ENCODE results near the gene SNX8.
"Not testable (repeated sequence)": the region's sequence is repeated elsewhere in the genome, so short reads cannot be mapped to it uniquely, and the experiment has no call there.

Gene SNX8

DNA sequence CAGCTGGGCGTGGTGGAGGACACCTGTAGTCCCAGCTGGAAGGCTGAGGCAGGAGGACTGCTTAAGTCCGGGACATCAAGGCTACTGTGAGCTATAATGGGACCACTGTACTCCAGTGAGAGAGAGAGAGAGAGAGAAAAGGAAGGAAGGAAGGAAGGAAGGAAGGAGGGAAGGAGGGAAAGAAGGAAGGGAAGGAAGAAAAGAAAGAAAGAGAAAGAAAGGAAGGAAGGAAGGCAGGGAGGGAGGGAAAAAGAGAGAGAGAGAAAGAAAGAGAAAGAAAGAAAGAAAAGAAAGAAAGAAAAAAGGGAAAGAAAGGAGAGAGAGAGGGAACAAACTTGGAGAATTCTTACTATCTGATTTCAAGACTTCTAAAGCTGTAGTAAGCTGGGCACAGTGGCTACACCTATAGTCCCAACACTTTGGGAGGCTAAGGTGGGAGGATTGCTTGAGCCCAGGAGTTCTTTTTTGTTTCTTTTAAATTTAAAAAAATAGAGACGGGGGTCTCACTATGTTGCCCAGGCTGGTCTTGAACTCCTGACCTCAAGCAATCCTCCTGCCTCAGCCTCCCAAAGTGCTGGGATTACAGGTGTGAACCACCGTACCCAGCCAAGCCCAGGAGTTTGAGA, 18.5 kb upstream of the SNX8 start:
- in situ Hi-C loops (cut with MboI; ENCODE audit: low pct_unique_long_range_greater_than_20kb, low sequenced_read_pairs): not testable (repeated sequence)

DNA sequence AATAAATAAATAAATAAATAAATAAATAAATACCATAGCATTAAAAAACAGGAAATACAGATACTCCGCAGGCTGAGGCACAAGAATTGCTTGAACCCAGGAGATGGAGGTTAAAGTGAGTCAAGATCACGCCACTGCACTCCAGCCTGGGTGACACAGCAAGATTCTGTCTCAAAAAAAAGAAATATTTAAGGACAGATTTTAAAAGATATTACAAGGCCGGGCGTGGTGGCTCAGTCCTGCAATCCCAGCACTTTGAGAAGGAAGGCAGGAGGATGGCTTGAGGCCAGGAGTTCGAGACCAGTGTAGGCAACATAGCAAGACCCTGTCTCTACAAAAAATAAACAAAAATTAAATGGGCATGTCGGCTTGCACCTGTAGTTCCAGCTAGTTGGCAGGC, 17.5 kb upstream of the SNX8 start:
- in situ Hi-C loops (cut with MboI; ENCODE audit: low pct_unique_long_range_greater_than_20kb, low sequenced_read_pairs): no loop called here
- DNase-seq: no peak

More for the DNA sequence above, 18.5 kb upstream of the SNX8 start:
- not testable (repeated sequence) for DNase-seq

DNA sequence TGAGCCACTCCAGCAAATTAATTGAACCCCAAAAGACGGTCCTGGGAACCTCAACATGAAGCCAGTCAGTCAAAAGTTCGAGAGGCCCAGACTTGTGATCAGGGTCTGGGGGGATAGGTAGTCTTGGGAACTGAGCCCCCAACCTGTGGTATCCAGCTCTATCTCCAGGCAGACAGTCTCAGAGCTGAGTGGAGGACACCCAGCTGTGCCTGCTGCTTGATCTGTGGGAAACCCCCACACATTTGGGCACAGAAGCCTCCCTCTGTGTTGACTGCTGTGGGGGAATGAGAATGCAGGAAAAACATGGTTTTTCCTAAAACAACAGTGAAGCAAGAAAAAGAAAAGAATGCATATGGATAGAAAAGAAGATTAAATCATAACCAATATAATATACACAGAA, 16.3 kb upstream of the SNX8 start:
- in situ Hi-C loops (cut with MboI; ENCODE audit: low pct_unique_long_range_greater_than_20kb, low sequenced_read_pairs): no loop called here
- DNase-seq: no peak

DNA sequence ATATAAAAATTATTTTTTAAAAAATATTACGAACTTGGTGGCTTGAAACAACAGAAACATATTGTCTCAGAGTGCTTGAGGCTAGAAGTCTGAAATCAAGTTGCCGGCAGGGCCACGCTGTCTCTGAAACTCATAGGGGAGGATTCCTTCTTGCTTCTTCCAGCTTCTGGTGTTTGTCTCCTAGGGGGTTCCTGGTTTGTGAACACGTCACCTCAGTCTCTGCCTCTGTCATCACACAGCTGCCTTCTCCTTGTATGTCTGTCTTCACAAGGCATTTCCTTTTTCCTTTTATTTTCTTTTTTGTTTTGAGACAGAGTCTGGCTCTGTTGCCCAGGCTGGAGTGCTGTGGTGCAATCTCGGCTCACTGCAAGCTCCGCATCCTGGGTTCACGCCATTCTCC, 12.7 kb upstream of the SNX8 start:
- in situ Hi-C loops (cut with MboI; ENCODE audit: low pct_unique_long_range_greater_than_20kb, low sequenced_read_pairs): no loop called here
- DNase-seq: no peak

DNA sequence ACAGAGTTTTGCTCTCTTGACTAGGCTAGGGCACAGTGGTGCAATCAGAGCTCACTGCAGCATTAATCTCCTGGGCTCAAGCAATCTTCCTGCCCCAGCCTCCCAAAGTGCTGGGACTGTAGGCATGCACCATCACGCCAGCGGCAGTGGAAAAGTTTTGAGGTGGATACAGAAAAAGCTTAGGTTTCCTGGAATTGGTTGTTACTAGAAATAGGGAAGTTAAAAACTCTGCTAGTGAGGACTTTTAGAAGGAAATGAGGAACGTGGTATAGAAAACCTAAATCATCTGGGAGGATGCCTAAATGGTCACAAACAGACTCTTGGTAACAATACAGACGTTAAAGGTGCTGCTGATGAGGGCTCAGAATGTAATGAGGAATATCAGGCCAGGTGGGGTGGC, 10.9 kb upstream of the SNX8 start:
- in situ Hi-C loops (cut with MboI; ENCODE audit: low pct_unique_long_range_greater_than_20kb, low sequenced_read_pairs): no loop called here
- DNase-seq: peak; percentile 89

DNA sequence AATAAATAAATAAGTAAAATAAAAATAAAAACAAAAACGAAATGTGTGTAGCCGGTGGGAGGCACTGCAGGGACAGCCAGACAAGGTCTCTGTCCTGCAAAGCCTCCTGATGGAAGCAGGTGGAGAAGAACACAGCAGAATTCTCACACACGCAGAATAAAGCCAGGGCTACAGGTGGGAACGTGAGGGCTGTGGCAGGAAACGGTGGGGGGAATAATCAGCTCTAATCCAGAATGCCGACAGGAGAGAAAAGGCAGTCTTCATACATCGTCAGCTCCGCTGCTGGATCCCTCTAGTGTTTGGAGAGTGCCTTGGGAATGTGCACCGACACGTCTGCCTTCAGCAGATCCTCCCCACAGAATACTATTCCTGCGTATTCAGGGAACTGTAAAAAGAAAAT, 6.8 kb upstream of the SNX8 start:
- DNase-seq: no peak
- in situ Hi-C loops (cut with MboI; ENCODE audit: low pct_unique_long_range_greater_than_20kb, low sequenced_read_pairs): no loop called here

DNA sequence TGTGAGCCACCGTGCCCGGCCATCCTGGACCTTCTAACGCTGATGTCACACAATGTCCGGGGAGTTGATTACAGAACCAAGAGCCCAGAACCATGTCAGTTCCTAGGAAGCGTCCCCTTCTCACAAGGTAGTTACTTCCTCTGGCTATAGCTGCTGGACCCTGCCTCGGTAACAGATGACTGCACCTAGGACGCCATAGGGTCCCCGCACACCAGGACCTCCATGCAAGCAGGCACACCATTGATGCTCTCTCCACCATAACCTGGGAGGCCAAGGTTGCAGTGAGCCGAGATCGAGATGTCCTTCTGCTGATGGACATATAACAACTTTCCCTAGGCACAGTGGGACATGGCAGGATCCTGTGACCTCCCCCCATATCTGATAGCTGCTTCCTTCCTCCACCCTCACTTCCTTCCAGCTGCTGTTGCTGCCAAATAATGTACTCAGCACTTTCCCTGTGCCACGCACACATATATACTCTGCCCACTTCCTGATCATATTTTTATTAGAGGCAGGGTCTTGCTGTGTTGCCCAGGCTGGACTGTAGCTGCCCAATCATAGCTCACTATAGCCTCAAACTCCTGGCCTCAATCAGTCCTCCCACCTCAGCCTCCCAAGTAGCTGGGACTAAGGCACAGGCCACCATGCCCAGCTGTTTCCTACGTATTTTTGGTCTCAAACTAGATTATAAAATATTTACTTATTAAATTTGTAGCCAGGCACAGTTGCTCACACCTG, 3.5 kb upstream of the SNX8 start:
- in situ Hi-C loops (cut with MboI; ENCODE audit: low pct_unique_long_range_greater_than_20kb, low sequenced_read_pairs): no loop called here

DNA sequence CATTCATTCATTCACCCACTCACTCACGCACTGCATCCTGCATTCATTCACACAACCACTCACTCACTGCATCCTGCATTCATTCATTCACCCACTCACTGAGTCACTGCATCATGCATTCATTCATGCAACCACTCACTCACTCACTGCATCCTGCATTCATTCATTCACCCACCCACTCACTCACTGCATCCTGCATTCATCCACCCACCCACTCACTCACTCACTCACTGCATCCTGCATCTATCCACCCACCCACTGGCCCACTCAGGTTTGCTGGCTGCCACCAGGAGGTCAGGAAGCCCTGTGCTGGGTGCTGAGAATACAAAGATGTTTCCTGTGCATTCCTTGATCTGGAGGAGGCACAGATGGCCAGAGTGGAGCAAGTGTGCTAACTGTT, 2.3 kb upstream of the SNX8 start:
- DNase-seq: no peak
- in situ Hi-C loops (cut with MboI; ENCODE audit: low pct_unique_long_range_greater_than_20kb, low sequenced_read_pairs): no loop called here

More for the DNA sequence above, 3.5 kb upstream of the SNX8 start:
- no peak for DNase-seq

DNA sequence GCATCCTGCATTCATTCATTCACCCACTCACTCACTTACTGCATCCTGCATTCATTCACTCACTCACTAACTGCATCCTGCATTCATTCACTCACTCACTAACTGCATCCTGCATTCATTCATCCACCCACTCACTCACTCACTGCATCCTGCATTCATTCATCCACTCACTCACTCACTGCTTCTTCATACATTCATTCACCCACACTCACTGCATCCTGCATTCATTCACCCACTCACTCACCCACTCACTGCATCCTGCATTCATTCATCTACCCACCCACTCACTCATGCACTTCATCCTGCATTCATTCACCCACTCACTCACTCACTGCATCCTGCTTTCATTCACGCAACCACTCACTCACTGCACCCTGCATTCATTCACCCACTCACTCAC, 1.5 kb upstream of the SNX8 start:
- no peak for DNase-seq
- in situ Hi-C loops (cut with MboI; ENCODE audit: low pct_unique_long_range_greater_than_20kb, low sequenced_read_pairs): no loop called here

DNA sequence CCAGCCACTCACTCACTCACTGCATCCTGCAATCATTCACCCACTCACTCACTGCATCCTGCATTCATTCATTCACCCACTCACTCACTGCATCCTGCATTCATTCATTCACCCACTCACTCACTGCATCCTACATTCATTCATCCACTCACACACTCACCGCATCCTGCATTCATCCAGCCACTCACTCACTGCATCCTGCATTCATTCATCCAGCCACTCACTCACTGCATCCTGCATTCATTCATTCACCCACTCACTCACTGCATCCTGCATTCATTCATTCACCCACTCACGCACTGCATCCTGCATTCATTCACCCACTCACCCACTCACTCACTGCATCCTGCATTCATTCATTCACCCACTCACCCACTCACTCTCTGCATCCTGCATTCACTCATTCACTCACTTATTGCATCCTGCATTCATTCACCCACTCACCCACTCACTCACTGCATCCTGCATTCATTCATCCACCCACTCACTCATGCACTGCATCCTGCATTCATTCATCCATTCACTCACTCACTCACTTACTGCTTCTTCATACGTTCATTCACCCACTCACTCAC, 802 bp upstream of the SNX8 start:
- in situ Hi-C loops (cut with MboI; ENCODE audit: low pct_unique_long_range_greater_than_20kb, low sequenced_read_pairs); DNase-seq: not testable (repeated sequence)

DNA sequence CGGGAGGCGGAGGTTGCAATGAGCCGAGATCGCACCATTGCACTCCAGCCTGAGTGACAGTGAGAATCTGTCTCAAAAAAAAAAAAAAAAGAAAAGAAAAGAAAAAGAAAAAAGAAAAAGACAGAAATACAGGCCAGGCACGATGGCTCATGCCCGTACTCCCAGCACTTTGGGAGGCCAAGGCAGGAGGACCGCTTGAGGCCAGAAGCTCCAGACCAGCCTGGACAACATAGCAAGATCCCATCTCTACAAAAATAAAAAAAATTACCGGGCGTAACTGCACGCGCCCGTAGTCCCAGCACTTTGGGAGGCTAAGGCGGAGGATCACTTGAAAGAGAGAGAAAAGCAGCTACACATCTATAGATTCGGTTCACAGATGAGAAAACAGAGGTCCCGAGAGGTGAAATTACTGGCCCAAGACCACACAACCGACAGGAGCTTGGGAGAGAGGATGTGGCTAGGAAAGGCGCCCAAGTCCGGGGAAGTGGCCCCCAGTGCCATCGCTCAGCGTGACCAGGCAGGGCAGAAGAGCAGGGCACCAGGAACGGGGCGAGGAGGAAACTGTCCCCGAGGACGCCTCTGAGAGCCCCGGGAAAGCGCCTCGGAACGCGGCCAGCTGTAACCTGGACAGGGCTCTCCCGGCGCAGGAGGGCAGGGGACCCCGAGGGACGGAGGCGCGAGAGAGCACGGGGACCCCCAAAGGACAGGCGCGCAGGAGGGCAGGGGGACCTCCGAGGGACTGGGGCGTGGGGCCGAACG, 612 bp downstream of the SNX8 start:
- DNase-seq: no peak
- in situ Hi-C loops (cut with MboI; ENCODE audit: low pct_unique_long_range_greater_than_20kb, low sequenced_read_pairs): no loop called here

DNA sequence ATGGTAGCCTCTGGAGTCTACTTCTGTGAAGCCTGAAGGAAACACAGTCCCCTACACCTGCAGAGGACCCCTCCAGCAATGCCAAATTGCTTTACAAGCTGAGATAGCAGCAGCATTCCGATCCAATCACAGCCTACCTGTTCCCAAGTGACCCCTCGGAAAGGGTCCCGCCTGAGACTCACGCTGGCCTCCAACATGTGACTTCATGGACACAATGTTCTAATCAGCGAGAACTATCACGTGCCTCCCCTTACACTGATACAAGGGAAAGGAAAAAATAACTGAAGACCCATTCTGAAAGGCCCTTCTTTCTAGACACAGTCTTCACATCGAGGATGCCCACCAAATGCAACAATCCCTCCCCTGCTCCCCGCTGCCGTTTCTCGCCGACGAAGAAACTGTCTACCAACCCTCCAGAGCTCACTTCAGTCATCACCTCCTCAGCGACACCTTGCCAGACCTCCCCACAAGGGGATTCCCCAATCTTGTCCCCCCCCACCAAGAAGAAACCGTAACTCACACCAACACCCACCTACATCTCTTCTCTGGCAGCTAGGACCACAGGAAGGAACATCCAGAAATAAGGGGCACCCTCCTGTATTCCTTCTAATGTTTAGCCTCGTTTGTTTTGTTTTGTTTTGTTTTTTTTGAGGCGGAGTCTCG, 1.8 kb downstream of the SNX8 start:
- DNase-seq: no peak
- in situ Hi-C loops (cut with MboI; ENCODE audit: low pct_unique_long_range_greater_than_20kb, low sequenced_read_pairs): no loop called here

DNA sequence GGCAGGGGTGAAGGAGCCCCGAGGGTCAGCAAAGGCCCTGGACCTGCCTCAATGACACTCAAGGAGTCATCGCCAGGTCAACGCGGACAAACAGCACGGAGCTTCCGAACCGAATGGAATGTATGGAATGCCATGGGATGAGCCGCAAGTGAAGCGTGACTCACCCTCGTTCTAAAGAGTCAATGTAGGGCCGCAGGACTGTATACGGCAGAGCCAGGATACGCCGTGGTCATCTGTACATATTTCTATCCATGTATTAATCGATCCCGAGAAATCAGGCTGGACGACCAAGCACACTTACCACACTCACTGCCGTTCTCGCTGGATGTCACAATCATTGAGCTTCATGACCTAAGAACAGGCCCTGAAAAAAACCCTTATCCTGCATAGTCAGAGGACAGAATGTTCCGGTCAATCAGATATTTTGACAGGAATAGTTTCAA, 4.3 kb downstream of the SNX8 start:
- in situ Hi-C loops (cut with MboI; ENCODE audit: low pct_unique_long_range_greater_than_20kb, low sequenced_read_pairs): no loop called here
- DNase-seq: no peak

DNA sequence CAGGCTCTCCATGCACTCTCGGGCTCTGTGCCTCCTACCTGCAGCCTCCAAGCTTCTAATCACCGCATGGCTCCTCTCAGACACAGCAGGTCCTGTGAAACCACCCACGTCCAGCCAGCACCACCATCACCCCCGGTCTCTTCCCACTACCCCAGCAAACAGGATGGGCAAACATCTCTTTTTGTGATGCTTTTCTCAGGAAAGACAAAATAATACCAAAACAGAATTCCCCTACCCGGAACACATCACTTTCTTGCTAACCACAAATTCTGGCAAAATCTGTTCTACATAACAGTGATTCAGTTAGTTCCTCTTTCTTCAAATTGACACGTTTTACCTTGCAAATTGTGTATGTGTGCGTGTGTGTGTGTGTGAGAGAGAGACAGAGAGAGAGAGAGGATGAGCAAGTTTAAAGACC, 6.5 kb downstream of the SNX8 start:
- in situ Hi-C loops (cut with MboI; ENCODE audit: low pct_unique_long_range_greater_than_20kb, low sequenced_read_pairs): no loop called here
- peak; percentile 81 for DNase-seq

DNA sequence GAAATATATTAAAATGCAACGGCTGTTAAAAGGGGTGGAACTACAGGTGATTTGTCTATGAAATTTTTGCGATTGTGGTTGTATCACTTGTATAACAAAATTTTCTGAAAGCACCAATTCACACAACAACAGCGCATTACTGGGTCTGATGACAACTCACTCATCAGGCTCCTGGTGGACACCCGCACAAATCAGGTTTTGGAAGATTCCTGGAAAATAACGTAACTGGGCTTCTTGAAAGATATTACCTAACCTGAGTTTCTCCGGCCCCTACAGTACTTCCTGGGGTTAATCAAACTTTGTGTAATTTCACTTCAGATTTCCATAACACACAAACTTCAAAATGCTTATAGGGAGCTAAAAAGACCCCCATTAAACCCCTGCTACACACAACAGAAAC, 7.6 kb downstream of the SNX8 start:
- in situ Hi-C loops (cut with MboI; ENCODE audit: low pct_unique_long_range_greater_than_20kb, low sequenced_read_pairs): no loop called here
- DNase-seq: no peak

DNA sequence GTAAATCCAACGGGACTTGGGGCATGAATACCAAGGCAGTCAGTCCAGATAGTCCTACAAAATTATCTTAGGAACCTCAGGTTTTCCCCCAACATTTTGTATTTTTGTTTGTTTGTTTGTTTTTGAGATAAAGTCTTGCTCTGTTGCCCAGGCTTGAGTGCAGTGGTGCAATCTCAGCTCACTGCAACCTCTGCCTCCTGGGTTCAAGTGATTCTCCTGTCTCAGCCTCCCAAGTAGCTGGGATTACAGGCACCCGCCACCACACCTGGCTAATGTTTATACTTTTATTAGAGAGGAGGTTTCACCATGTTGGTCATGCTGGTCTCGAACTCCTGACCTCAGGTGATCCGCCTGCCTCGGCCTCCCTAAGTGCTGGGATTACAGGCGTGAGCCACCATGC, 9.0 kb downstream of the SNX8 start:
- DNase-seq; in situ Hi-C loops (cut with MboI; ENCODE audit: low pct_unique_long_range_greater_than_20kb, low sequenced_read_pairs): not testable (repeated sequence)

DNA sequence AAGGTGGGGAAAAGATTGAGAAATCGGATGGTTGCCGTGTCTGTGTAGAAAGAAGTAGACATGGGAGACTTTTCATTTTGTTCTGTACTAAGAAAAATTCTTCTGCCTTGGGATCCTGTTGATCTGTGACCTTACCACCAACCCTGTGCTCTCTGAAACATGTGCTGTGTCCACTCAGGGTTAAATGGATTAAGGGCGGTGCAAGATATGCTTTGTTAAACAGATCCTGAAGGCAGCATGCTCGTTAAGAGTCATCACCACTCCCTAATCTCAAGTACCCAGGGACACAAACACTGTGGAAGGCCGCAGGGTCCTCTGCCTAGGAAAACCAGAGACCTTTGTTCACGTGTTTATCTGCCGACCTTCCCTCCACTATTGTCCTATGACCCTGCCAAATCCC, 10.7 kb downstream of the SNX8 start:
- DNase-seq; in situ Hi-C loops (cut with MboI; ENCODE audit: low pct_unique_long_range_greater_than_20kb, low sequenced_read_pairs): not testable (repeated sequence)

DNA sequence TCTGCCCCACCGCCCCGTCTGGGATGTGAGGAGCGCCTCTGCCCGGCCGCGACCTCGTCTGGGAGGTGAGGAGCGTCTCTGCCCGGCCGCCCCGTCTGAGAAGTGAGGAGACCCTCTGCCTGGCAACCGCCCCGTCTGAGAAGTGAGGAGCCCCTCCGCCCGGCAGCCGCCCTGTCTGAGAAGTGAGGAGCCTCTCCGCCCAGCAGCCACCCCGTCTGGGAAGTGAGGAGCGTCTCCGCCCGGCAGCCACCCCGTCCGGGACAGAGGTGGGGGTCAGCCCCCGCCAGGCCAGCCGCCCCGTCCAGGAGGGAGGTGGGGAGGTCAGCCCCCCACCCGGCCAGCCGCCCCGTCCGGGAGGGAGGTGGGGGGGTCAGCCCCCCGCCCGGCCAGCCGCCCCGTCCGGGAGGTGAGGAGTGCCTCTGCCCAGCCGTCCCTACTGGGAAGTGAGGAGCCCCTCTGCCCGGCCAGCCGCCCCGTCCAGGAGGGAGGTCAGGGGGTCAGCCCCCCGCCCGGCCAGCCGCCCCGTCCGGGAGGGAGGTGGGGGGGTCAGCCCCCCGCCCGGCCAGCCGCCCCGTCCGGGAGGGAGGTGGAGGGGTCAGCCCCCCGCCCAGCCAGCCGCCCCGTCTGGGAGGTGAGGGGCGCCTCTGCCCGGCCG, 11.4 kb downstream of the SNX8 start:
- DNase-seq; in situ Hi-C loops (cut with MboI; ENCODE audit: low pct_unique_long_range_greater_than_20kb, low sequenced_read_pairs): not testable (repeated sequence)

DNA sequence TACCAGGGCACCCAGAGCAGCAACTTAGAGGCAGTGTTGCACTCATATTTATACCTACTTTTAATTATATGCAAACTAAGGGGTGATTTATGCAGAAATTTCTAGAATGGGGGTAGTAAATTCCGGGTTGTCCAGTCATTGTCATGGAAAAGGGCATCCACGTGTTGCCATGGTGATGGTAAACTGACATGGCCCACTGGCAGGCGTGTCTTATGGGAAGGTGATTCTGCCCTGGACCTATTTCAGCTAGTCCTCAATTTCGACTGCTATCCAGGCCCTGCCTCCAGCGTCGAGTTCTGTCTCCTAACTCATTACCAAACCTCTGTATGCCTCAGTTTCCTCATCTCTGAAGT, 12.8 kb downstream of the SNX8 start:
- no peak for DNase-seq
- in situ Hi-C loops (cut with MboI; ENCODE audit: low pct_unique_long_range_greater_than_20kb, low sequenced_read_pairs): no loop called here

All from KBM-7 (cell line).